ENCODE data around the gene ADGRE1.

ADGRE1 gene

GRCh38 chr19:6876748-6877147 lies 10.6 kb upstream of the ADGRE1 start:
- no peak for DNase-seq

GRCh38 chr19:6877766-6878165 lies 9.6 kb upstream of the ADGRE1 start:
- no peak for DNase-seq

- DNase-seq = no peak
Observed at GRCh38 chr19:6886277-6886897, 992 bp upstream of the ADGRE1 start.

GRCh38 chr19:6888967-6889366 lies 1.6 kb downstream of the ADGRE1 start:
- DNase-seq = no peak

GRCh38 chr19:6890401-6890913 lies 3.1 kb downstream of the ADGRE1 start:
- no peak for DNase-seq

GRCh38 chr19:6890938-6891337 lies 3.6 kb downstream of the ADGRE1 start:
- no peak for DNase-seq

- no peak for DNase-seq
Observed at GRCh38 chr19:6891761-6892385, 4.5 kb downstream of the ADGRE1 start.

GRCh38 chr19:6894313-6894712 lies 6.9 kb downstream of the ADGRE1 start:
- DNase-seq = no peak

- DNase-seq = no peak
Observed at GRCh38 chr19:6903446-6903845, 16.1 kb downstream of the ADGRE1 start.

GRCh38 chr19:6906559-6907060 lies 19.2 kb downstream of the ADGRE1 start:
- DNase-seq = no peak

- no peak for DNase-seq
Observed at GRCh38 chr19:6911523-6911922, 24.1 kb downstream of the ADGRE1 start.

- DNase-seq = no peak
Observed at GRCh38 chr19:6914321-6914720, 26.9 kb downstream of the ADGRE1 start.

- DNase-seq = no peak
Observed at GRCh38 chr19:6916952-6917351, 29.6 kb downstream of the ADGRE1 start.

- no peak for DNase-seq
Observed at GRCh38 chr19:6925386-6925785, 38.0 kb downstream of the ADGRE1 start.

- no peak for DNase-seq
Observed at GRCh38 chr19:6925801-6926751, 38.7 kb downstream of the ADGRE1 start.

GRCh38 chr19:6930190-6930589 lies 42.8 kb downstream of the ADGRE1 start:
- DNase-seq = no peak

- DNase-seq = no peak
Observed at GRCh38 chr19:6935069-6935468, 47.7 kb downstream of the ADGRE1 start.

- DNase-seq = no peak
Observed at GRCh38 chr19:6935618-6936017, 48.2 kb downstream of the ADGRE1 start.

GRCh38 chr19:6945733-6946132 lies 58.4 kb downstream of the ADGRE1 start:
- DNase-seq = no peak

GRCh38 chr19:6947745-6948144 lies 60.4 kb downstream of the ADGRE1 start:
- DNase-seq = peak in 1 of 56 donors; percentile 11

- DNase-seq = no peak
Observed at GRCh38 chr19:6948884-6949283, 61.5 kb downstream of the ADGRE1 start.

GRCh38 chr19:6952956-6953355 lies 65.6 kb downstream of the ADGRE1 start:
- DNase-seq = no peak

Data from nucleus accumbens (tissue), 56 donors.